ENCODE measurements around the gene PXYLP1.

DNA sequence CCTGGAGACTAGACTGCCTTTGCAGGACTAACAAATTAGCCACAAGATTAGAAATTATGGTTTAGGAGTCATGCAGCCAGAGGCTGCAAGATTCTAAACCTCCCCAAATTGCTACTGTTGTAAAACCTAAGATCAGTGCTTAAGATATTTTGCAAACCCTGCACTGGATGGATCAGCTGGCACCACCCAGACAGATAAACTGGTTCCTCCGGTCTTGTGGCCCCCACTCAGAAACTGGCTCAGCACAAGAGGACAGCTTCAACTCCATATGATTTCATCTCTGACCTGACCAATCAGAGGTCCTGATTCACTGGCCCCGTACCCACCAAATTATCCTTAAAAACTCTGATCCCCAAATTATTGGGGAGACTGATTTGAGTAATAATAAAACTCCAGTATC is 19.5 kb upstream of the PXYLP1 start:
- TF ChIP-seq CEBPB (tag; IDR thresholded peaks at IDR 0.05) (no peak), ZNF785 (CRISPR knock-in tag; IDR thresholded peaks at IDR 0.05) (no peak), SREBF2 (CRISPR knock-in tag; IDR thresholded peaks at IDR 0.05) (no peak), NRF1 (conservative IDR thresholded peaks at IDR 0.05 in 1 of 2, IDR thresholded peaks at IDR 0.05 in 1 of 2) (no peak), ZC3H4 (CRISPR knock-in tag; IDR thresholded peaks at IDR 0.05; ENCODE audit: borderline replicate concordance) (no peak), RBFOX2 (IDR thresholded peaks at IDR 0.05; ENCODE audit: low read depth, low read length) (no peak), SIX5 (IDR thresholded peaks at IDR 0.05; ENCODE audit: borderline replicate concordance in 1 of 2, insufficient read depth in 1 of 2, low read depth in 1 of 2, low read length in 2 of 2) (no peak), SNRNP70 (optimal IDR thresholded peaks at IDR 0.05; ENCODE audit: low read depth, low read length) (no peak), JUN (IDR thresholded peaks at IDR 0.05; ENCODE audit: borderline replicate concordance, low read depth, low read length) (no peak), JUN (CRISPR knock-in tag; IDR thresholded peaks at IDR 0.05; ENCODE audit: borderline replicate concordance) (no peak), ZNF778 (CRISPR knock-in tag; IDR thresholded peaks at IDR 0.05) (no peak), NCOA1 (IDR thresholded peaks at IDR 0.05; ENCODE audit: low read depth) (no peak)
- TF ChIP-seq, protein P1, sequence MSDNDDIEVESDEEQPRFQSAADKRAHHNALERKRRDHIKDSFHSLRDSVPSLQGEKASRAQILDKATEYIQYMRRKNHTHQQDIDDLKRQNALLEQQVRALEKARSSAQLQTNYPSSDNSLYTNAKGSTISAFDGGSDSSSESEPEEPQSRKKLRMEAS (CRISPR knock-in tag; IDR thresholded peaks at IDR 0.05), result no peak
- TF ChIP-seq, protein P2, sequence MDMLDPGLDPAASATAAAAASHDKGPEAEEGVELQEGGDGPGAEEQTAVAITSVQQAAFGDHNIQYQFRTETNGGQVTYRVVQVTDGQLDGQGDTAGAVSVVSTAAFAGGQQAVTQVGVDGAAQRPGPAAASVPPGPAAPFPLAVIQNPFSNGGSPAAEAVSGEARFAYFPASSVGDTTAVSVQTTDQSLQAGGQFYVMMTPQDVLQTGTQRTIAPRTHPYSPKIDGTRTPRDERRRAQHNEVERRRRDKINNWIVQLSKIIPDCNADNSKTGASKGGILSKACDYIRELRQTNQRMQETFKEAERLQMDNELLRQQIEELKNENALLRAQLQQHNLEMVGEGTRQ (CRISPR knock-in tag; IDR thresholded peaks at IDR 0.05), result no peak

All from K562 (cell line).